ENCODE data around the gene ERVH48-1.
"Not testable (repeated sequence)": the region's sequence is repeated elsewhere in the genome, so short reads cannot be mapped to it uniquely, and the experiment has no call there.

- TF ChIP-seq CTCF (IDR thresholded peaks at IDR 0.05); ETV6 (CRISPR knock-in tag; IDR thresholded peaks at IDR 0.05); MAX (CRISPR knock-in tag; IDR thresholded peaks at IDR 0.05); ESRRA (CRISPR knock-in tag; IDR thresholded peaks at IDR 0.05; ENCODE audit: borderline replicate concordance); NR1H2 (CRISPR knock-in tag; IDR thresholded peaks at IDR 0.05); ATF1 (CRISPR knock-in tag; IDR thresholded peaks at IDR 0.05); NFYB (CRISPR knock-in tag; conservative IDR thresholded peaks at IDR 0.05; ENCODE audit: low read depth); JUN (CRISPR knock-in tag; IDR thresholded peaks at IDR 0.05); CREB1 (CRISPR knock-in tag; IDR thresholded peaks at IDR 0.05): not testable (repeated sequence)
Measured at GRCh38 chr21:42958122-42958521, 32.7 kb upstream of the ERVH48-1 start.

Measured in WTC11 (cell line).